Stimulated activated CD8-positive, alpha-beta memory T cell treated with anti-CD3 and anti-CD28 coated beads, Interleukin-15, amount 100 ng/mL, for 1 hour (primary cell): ENCODE measurements around the gene DNAAF2.
"Not testable (repeated sequence)": the region's sequence is repeated elsewhere in the genome, so short reads cannot be mapped to it uniquely, and the experiment has no call there.

Experiments
- DNase-seq: peaks from one replicate; pipeline ENCODE4 v3.0.0-alpha.2; 2020; ENCODE audit warnings: low read depth

Gene DNAAF2, protein sequence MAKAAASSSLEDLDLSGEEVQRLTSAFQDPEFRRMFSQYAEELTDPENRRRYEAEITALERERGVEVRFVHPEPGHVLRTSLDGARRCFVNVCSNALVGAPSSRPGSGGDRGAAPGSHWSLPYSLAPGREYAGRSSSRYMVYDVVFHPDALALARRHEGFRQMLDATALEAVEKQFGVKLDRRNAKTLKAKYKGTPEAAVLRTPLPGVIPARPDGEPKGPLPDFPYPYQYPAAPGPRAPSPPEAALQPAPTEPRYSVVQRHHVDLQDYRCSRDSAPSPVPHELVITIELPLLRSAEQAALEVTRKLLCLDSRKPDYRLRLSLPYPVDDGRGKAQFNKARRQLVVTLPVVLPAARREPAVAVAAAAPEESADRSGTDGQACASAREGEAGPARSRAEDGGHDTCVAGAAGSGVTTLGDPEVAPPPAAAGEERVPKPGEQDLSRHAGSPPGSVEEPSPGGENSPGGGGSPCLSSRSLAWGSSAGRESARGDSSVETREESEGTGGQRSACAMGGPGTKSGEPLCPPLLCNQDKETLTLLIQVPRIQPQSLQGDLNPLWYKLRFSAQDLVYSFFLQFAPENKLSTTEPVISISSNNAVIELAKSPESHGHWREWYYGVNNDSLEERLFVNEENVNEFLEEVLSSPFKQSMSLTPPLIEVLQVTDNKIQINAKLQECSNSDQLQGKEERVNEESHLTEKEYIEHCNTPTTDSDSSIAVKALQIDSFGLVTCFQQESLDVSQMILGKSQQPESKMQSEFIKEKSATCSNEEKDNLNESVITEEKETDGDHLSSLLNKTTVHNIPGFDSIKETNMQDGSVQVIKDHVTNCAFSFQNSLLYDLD

DNA sequence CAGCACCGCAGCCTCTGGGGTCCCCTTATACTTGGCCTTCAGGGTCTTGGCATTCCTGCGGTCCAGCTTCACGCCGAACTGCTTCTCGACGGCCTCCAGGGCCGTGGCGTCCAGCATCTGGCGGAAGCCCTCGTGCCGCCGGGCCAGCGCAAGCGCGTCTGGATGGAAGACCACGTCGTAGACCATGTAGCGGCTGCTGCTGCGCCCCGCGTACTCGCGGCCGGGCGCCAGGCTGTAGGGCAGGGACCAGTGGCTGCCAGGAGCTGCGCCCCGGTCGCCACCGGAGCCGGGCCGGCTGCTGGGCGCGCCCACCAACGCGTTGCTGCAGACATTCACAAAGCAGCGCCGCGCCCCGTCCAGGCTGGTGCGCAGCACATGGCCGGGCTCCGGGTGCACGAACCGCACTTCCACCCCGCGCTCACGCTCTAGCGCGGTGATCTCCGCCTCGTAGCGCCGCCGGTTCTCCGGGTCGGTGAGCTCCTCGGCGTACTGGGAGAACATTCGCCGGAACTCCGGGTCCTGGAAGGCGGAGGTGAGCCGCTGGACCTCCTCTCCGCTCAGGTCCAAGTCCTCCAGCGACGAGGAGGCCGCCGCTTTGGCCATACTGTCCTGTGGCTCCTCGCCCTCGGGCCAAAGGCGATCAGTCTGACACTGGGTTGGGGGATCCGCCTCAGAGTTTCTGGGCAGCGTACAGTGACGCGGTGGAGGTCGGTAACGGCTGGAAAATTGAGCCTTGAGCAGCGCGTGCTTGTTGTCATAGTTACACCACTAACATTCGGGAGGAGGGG lies at the start of gene DNAAF2:
Gene DNAAF2 (minus strand): TSS at position 698 of the 788 bp plus-strand sequence. CDS start 95 bp downstream, at position 603.
- peak; percentile 40 for DNase-seq

- DNase-seq, result no peak
Measured at GRCh38 chr14:49679271-49679670, 44.2 kb upstream of the DNAAF2 start.

DNA sequence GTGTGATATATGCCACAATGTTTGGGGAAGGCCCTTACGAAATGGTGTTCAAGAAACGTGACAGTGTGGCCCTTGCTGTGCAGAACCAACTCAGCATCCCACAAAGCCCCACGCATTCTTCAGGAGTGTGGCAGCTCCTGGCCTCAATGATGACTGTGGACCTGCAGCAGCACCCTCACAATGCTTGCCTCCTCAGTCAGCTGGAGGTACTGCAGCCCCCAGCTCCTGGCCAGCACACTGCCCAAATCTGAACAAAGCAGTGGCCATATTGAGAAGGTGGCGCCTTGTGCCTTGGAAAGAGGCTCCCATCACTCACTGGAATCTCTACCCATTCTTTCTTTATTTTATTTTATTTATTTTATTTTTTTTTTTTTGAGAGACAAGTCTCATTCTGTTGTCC lies 42.6 kb upstream of the DNAAF2 start:
- DNase-seq, result no peak

DNA sequence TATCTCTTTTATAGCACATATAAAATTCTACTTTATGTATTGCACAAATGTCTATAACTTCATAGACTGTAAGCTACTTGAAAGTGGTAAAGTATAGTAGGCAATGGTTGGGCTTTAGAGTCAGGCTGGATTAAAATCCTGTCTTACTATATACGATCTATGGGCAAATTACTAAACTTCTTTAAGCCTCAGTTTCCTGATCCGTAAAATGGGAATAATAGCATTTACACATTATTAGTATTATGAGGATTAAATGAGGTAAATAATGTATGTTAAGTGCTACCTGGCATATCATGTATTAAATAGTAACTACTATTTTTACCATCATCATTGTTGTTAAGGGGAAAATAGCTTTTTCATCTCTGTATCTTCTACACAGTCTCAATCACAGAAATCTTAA lies 38.5 kb upstream of the DNAAF2 start:
- no peak for DNase-seq

DNA sequence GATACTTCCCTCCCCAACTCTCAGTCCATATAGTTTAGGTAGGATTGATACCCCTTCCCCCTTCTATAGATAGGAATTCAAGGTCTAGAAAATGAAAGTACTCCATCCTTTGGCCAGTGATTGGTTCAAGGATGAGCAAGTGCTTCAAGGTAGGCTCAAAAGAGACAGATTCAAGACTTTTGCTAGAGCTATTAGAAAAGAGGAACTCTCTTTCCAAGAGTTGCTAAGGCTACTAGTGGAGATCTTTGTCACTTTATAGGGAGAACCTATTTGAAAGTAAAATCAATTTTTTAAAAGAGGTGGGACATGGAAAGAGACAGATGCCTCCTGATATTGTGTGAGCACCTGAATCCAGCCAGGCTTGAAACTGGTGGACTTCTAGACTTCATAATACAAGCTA lies 35.4 kb upstream of the DNAAF2 start:
- no peak for DNase-seq

DNA sequence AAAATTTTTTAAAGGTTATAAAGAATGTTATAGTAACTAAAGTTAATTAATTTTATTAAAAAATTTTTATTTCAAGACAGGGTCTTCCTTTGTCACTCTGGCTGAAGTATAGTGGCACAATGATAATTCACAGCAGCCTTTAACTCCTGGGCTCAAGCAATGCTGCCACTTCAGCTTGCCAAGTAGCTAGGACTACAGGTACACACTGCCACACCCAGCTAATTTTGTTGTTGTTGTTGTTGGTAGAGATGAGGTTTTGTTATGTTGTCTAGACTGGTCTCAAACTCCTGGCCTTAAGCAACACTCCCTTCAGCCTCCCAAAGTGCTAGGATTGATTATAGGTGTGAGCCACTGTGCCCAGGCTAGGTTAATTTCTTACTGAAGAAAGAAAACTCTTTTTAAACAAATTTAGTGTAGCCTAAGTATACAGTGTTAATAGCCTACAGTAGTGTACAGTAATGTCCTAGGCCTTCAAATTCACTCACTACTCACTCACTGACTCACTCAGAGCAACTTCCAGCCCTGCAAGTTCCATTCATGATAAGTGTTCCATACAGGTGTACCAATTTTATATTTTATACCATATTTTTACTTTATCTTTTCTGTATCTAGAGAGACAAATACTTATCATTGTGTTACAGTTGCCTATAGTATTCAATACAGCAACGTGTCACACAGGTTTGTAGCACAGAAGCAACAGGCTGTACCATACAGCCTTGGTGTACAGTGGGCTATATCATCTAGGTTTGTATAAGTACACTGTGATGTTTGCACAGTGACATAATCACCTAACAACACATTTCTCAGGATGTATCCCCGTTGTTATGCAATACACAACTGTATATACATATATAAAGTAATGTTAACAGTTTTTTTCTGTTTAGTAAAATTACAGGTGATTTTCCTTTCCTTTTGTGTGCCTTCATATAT lies 24.7 kb upstream of the DNAAF2 start:
- no peak for DNase-seq

GRCh38 chr14:49657500-49657899 lies 22.5 kb upstream of the DNAAF2 start:
- not testable (repeated sequence) for DNase-seq

DNA sequence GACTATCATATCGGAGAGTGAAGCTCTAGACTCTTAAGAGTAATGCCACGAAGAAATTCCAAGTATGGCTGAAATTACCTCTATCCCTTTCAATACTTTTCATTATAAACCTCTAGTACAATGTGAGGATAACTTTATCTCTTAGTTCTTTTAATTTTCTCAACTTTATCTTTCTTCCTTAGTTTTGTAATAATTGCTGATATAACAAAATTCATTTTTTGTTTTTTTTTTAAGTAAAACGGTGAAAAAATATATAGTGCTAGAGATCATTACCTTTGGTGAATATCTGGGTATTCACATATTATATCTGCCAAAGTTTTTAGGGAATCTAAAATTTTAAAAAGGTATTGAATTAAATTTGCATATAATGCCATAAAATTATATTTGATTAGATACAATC lies 19.5 kb upstream of the DNAAF2 start:
- DNase-seq, result no peak

DNA sequence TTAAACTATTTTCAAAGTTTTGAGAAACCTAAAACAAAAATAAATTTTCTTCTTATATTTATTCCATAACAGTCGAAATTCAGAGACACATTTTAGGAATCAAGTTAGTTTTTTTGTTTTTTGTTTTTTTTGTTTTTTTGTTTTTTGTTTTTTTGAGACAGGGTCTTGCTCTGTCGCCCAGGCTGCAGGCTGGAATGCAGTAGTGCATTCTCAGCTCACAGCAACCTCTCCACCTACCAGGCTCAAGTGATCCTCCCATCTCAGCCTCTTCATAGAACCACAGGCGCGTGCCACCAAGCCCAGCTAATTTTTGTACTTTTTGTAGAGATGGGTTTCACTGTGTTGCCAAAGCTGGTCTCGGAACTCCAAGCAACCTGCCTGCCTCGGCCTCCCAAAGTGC lies 18.5 kb upstream of the DNAAF2 start:
- DNase-seq, result no peak

DNA sequence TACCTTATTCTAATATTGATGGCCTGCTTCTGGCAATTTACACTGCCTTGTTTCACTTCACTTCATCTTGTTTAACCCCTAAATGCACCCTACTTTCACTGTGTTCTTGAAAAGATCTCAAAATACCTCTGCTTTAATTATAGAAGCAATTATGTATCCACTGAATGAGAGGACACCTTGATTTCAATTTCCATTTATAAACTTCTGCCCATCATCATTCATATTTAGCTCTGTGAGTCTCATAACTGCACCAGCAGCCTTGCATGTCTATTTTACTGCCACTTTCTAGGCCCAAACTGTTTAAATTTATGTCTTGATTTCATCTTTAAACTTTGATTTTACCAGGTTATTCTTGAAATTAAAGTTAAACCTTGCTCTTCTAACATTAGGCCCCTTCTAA lies 7.1 kb upstream of the DNAAF2 start:
- DNase-seq, result no peak

DNA sequence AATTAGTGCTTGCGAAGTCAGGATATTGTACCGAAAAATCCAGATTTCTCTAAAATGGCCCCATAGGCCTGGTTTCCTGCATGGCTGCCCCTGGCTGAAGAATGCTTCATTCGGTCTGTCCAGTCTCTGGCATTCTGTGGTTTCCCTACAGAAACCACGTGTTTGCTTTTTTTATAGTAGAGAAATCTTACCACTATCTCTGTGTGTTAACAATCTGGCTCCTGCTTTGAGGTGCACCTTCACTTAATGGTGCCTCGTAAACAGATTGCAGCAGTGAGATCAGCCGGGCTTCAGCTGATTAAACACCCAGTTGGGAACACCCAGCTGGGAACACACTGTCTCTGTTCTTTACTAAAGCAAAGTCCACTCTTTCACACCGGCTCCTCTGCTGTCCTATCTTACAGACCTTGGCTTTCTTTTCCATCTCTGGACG lies 6.7 kb upstream of the DNAAF2 start:
- DNase-seq, result no peak

GRCh38 chr14:49640540-49641417 lies 5.7 kb upstream of the DNAAF2 start:
- no peak for DNase-seq

- no peak for DNase-seq
Measured at GRCh38 chr14:49637534-49638078, 2.6 kb upstream of the DNAAF2 start.

DNA sequence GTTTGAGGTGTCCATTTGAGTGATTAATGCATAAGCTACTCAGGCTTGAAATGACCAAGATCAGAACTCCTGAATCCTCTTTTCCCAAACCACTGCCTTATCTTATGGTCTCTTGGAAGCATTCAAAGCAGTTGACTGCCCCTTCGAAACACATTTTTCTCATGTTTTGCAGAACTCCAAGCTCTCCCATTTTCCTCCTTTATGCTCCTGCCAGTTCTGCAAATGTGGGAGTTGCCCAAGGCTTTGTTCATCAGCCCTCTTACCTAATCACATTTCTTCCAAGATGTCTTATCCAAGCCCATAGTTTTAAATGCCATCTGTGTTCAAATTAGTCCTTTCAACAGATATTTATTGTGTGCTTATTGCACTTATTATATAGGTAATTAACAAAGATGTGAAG lies 1.8 kb upstream of the DNAAF2 start:
- no peak for DNase-seq

GRCh38 chr14:49633640-49634546 lies 1.2 kb downstream of the DNAAF2 start:
- DNase-seq, result peak; percentile 82

DNA sequence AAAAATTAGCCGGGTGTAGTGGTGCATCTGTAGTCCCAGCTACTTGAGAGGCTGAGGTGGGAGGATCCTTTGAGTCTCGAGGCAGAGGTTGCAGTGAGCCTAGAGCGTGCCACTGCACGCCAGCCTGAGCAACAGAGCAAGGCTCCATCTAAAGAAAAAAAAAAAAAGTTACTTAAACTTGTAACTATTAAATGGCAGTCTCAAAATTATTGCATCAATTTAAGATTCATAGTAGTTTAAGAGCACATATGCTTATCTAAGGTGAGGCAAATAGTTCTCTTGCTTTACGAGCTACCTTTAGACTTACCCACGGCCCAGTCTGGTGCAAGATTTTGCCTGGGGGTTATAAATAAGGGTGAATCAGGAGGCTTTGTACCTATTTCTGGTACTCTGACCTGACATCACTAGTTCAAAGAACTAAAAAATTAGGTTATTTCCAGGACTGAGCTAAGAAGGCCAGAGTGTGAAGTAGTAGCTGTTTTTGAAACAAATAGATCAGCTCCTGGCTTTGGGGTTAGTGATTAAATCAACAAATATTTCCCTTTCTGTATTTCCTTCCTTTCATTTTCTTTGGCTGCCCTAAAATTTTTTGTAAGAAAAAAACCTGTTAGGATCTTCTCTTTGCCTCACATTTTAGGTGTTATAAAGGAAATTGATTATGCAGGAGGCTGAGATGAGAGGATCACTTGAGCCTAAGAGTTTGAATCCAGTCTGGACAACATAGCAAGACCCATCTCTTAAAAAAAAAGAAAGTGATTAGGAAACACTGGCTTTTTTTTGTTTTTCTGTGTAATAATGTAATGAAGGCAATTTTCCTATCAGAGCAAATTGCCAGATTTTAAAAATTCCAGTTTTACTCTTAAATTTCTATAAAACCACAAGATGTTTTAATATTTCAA lies 10.9 kb downstream of the DNAAF2 start:
- no peak for DNase-seq

DNA sequence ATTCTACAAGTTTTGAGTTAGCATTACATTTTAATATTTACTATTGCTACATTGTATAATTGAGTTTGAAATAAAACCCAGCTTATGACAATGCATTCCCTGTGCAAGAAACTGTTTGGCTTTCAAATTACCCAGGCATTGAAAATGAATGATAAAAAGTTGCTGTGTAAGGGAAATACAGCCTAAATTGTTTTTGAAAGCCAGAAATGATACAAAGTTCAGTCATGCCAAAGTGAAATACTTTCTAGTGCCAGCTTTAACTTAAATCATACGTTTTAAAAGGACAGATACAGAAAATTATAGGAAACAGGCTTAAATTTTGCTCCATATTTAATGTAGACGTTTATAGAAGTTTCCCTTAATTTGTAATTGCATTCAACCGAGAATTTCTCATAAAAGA lies 11.7 kb downstream of the DNAAF2 start:
- no peak for DNase-seq
